GM12872 (cell line): ENCODE data around the gene MYB.

Experiments used
- CTCF ChIP-seq: IDR thresholded peaks from 3 replicates; pipeline ENCODE4 v1.5.1; 2011; ENCODE audit warnings: low read depth, mild to moderate bottlenecking, low read length, moderate library complexity; ENCODE audit not compliant: insufficient read depth

Gene MYB

GRCh38 chr6:135234492-135234780 lies 53.3 kb downstream of the MYB start:
- no peak for TF ChIP-seq CTCF

DNA sequence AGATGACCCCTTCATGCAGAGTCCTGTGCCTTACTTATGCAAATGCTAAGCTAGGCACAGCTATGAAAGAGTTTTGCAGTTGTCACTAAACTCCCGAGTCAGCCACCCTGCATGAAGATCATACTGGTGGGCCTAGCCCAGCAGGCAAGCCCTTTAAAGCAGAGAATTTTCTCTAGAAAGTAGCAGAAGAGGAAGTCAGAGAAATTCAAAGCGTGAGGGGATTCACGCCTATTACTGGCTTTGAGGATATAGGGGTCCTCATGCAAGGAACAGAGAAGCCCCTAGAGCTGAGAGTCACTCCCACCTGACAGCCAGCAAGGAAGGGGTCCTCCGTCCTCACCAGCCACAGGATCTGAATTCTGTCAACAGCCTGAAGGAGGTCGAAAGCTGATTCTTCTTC lies 54.6 kb downstream of the MYB start:
- no peak for TF ChIP-seq CTCF

DNA sequence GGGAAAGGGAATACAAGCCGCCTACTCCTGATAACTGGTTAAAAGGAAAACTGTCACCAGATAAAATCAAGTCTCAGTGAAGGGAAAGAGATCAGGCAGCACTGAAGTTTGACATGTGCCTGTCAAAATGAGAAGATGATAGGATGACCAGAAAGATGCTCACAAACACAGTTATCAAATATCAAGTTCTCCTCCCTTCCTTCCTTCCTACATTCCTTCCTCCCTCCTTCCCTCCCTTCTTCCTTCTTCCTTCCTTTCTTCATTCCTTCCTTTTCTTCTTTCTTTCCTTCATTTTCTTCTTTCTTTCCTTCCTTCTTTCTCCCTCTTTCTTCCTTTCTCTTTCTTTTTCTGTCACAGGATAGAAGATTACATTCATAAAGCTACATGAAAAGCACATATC lies 55.2 kb downstream of the MYB start:
- no peak for TF ChIP-seq CTCF

DNA sequence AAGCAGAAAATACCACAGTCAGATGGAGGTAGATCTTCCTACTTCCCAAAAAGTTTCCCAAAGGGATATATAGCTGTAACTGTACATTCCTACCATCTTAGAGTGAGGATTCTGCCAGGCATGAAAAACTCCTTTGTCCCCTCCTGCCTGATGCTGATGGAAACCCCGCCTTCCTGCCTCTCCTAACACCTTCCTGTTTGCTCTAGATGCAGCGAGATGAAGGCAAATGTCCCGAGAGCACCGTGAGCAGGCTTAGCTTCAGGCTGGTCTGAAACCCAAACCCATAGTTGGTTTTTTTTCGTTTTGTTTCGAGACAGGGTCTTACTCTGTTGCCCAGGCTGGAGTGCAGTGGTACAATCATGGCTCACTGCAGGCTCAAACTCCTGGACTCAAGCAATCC lies 55.6 kb downstream of the MYB start:
- TF ChIP-seq CTCF = no peak

DNA sequence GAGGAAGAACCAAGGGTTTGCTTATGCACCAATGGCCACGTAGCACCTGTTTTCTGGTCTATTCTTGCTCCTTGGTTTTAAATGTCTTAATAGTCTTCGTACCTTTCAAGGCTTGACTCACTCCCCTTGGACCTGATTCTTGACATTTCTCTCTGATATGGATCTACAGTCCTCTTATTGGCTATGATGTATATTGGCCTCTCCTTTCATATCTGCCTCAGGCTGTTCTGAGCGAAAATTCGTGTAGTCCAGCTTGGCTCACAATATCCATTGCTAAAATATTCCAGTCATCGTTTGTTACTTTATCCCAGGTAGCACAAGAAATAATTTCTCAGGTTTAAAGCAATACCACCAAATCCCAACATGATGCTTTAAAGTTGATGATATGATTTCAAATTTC lies 59.6 kb downstream of the MYB start:
- TF ChIP-seq CTCF = no peak

- TF ChIP-seq CTCF = no peak
These were observed 63.0 kb downstream of the MYB start for GRCh38 chr6:135243871-135244796.

DNA sequence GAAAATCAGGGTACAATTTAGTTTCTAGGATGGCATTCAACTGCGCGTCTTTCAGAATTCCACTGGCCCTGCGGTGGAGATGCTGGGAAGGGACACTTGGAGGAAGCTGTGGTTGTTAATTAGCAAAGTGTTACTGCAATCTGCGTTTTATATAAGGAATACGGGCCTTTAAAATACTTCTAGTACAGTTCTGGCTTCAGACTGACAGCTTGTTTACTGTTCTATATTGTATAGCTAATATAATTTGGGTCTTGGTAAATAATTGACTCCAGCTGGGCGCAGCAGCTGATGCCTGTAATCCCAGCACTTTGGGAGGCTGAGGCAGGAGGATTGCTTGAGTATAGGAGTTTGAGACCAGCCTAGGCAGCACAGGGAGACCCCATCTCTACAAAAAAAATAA lies 63.7 kb downstream of the MYB start:
- no peak for TF ChIP-seq CTCF
